ENCODE data around the gene MAD1L1.

MAD1L1 gene

DNA sequence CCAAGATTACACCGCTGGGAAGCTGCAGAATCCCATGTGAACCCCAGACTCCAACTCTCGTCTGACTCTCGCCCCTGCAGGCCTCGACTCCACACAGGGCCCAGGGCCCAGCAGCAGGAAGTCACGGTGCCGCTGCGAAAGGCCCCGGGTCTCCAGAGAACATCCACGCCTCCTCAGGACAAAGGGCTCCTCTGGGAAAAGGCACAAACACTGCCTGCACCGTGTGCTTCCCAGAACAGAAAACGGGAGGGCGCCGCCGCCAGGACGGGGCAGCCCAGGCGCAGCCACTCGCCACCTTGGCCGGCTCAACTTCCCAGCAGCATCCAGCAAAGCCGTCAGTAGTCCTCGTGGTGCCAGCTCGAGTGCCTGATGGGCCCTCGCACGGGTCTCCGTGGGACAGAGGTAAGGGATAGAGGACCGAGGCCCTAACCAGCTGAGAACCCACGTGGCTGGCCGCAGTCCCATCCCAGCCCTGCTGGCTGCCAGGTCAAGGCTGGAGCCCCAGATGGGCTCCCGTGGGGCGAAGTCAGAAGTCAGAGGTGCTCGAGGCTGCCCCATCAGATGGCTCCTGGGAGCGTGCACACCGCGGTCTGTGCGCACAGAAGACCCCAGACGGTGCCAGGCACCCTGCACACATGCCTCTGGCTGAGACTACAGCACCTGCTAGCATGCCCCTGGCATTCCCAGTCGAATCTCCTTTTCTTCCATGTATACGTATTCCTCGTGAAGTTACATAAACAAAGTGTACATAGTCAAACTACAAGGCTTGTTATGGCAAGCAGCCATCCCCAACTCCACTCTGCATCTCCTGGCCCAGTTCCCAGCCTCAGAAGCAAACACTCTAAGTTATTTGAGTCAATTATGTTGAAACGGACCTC is 60.2 kb downstream of the MAD1L1 start:
- TF ChIP-seq, protein P1, sequence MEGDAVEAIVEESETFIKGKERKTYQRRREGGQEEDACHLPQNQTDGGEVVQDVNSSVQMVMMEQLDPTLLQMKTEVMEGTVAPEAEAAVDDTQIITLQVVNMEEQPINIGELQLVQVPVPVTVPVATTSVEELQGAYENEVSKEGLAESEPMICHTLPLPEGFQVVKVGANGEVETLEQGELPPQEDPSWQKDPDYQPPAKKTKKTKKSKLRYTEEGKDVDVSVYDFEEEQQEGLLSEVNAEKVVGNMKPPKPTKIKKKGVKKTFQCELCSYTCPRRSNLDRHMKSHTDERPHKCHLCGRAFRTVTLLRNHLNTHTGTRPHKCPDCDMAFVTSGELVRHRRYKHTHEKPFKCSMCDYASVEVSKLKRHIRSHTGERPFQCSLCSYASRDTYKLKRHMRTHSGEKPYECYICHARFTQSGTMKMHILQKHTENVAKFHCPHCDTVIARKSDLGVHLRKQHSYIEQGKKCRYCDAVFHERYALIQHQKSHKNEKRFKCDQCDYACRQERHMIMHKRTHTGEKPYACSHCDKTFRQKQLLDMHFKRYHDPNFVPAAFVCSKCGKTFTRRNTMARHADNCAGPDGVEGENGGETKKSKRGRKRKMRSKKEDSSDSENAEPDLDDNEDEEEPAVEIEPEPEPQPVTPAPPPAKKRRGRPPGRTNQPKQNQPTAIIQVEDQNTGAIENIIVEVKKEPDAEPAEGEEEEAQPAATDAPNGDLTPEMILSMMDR (IDR thresholded peaks at IDR 0.05; ENCODE audit: borderline replicate concordance, insufficient read depth, low read depth, low read length): no peak
- H3K4me3 ChIP-seq (ENCODE audit: low read depth, low read length): no peak overlapping the region

DNA sequence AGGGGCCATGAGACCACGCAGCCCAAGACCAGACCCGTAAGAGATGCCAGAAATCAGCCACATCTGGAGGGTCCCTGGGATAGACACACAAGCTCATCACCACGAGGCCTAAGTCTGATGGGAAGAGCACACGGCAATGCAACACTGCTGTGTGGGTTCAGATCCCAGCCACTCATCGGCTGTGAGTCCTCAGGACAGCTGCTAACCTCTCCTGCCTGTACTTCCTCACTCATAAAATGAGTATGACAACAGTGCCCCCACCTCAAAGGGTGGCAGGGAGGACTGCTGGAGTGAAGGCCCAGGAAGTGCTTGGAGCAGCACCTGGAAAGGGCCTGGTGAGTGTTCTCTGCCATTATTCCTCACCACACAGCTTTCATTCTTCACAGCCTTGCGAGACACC is 60.9 kb downstream of the MAD1L1 start:
- TF ChIP-seq, protein P1 (IDR thresholded peaks at IDR 0.05; ENCODE audit: borderline replicate concordance, insufficient read depth, low read depth, low read length): no peak
- no peak overlapping the region for H3K4me3 ChIP-seq (ENCODE audit: low read depth, low read length)

DNA sequence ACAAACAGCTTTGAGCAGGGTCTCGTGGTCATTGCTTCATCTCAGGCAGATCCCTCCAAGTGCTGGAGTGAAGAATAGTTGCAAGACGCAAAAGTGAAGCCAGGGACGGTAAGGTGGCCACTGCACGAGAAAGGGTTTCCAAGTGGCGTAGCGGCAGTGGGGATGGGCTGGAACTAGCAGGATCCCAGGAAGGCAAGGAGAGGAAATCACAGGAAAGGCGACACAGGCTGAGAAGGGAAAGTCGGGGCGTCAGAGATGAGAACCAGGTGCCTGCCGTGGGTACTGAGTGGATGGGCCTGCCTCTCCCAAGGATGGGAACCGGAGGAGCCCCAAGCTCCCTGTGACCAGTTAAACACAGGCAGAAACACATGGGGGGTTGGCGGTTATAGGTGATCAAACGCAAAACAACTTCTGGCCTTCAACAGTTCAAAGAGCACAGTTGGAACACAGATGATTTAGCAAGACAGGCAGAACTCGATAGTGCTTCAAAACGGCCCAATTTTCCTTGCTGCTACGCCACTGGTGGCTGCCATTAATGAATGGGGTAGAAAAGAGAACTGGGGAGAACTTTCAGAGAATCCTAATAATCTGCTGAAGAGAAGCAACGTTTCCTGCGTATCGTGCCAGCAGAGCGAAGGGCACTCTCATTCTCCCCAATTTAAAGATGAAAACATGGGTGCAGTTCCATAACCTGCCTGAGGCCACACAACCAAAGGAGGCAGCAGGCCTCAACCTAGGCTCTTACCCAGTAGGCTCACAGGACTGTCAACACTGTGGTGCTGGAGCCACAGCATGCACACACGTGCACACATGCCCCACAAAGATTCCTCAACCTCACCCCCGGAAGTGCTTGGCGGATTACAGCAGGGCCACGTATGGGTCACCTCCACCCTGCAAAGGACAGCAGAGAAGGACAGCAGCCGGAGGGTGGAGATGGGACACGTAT is 61.9 kb downstream of the MAD1L1 start:
- H3K4me3 ChIP-seq (ENCODE audit: low read depth, low read length): no peak overlapping the region
- TF ChIP-seq, protein P1 (IDR thresholded peaks at IDR 0.05; ENCODE audit: borderline replicate concordance, insufficient read depth, low read depth, low read length): no peak

DNA sequence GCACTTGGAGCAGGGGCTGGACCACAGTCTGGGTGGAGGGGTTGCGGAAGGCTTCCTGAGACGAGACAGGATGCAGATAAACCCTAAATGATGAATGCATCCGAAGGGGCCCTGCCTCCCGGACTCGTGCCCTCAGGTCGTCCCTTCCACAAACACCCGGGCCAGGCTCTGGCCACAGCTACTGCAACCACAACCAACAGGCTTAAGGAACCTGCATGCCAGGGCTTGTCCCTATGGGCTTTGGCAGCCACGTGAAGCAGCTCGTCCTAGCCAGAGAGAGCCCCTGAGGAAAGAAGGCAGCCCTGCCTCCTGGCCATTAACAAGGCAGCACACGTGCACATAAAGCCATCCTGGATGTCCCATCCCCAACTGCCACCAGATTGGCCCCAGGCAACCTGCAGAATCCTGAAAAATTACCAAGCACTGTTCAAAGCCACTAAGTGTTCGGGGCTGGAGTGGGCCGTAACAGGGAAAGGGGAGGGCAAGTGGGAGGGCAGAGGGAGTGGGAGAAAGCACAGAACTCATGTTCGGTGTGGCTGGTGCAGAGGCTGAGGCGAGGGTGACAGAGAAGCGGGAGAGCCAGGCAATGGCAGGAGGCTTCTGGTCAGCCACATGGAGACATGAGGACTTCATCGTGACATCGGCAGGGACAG is 62.7 kb downstream of the MAD1L1 start:
- TF ChIP-seq, protein P1 (IDR thresholded peaks at IDR 0.05; ENCODE audit: borderline replicate concordance, insufficient read depth, low read depth, low read length): no peak
- H3K4me3 ChIP-seq (ENCODE audit: low read depth, low read length): no peak overlapping the region

DNA sequence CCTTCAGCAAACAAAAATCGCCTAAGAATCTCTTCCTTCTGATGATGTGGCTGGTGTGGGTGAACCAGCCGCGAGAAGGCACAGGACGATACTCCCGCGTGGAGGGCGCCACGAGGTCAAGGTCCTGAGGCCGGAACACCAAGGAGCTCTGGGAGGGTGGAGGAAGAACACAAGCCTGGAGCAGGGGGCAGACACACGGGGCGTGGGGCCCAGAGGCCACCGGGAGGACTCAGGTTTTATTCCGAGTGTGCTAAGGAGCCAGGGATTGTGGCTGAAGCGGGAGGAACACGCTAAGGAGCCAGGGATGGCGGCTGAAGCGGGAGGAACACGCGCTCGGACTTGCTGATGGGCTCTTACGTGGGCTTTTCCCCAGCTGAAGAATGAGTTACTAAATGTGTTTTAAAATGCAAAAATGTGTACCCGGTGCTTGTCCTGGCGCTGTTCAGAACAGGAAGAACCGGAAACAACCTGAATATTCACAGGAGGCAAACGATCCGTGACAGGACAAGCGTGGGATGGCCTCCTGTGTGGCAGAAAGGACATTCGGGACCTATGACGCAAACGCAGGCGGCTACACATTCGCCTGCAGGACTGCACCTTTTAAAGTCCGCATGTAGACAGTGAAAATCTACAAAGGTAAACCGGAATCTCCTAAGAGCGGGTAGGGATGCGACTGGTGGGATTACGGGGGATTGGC is 64.0 kb downstream of the MAD1L1 start:
- TF ChIP-seq, protein P1 (IDR thresholded peaks at IDR 0.05; ENCODE audit: borderline replicate concordance, insufficient read depth, low read depth, low read length): no peak
- no peak overlapping the region for H3K4me3 ChIP-seq (ENCODE audit: low read depth, low read length)

DNA sequence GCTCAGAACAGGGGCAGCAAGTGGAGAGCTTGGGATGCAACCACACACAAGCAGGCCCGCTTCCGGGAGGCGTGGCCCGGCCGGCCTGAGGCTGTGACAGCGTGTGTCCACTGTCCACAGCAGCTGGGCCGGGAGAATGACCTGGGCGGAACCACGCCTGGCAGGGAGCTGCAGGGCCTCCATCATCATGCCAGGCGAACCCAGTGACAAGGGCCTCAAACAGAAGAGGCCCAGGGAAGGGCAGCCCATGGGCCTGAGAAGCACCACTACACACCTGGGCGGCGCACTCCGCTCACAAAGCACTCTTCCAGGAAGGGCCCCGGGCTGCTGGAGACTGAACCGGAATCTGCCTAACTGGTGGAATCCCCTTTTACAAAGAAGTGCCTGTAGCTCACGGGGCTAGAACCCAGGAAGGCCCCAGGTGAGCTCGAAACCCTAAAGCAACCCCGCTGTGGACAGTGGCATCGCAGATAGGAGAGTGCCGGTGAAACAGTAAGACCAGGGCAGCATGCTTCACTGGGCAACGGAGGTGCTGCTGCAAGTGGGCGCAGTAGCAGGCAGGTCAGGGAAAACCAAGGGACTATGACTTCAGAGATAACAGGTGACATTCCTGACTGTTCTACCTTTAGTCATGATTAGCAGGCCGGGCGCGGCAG is 66.0 kb downstream of the MAD1L1 start:
- H3K4me3 ChIP-seq (ENCODE audit: low read depth, low read length): no peak overlapping the region
- TF ChIP-seq, protein P1 (IDR thresholded peaks at IDR 0.05; ENCODE audit: borderline replicate concordance, insufficient read depth, low read depth, low read length): no peak
